Measurements from ENCODE around the gene GTF3C4. TPM values are rescaled to one million over a fixed set of nuclear protein-coding genes. Genes with fewer than 3 reads are reported as not detected.

Gene GTF3C4
- total and polyA plus RNA-seq, 10 of the 15 experiments (the other 5 are each of a cell fraction or from before 2014, with no cell fraction given), result 3.2 to 18.9 (median 8.2) TPM

DNA sequence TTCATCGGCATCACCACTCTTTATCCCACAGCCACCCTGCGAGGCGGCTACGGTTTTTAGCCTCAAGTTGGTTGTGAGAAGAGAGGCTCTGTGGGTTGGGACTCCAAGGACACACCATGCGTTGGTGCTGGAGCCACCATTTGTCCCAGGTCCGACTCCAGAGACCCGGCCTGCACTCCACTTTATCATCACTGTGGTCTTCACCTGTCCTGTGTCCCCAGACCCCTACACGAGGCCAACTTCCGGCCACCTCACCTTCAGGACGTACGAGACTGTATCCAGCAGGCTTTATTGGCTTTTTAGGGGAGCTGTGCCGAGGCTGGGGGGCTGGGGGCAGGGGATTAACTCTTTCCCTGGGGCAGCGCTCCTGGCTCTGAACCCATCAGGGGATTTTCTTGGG lies 55.0 kb downstream of the GTF3C4 start:
- H2AFZ ChIP-seq (ENCODE audit: control insufficient read depth, low read depth, low read length), result no peak overlapping the region
- H3K9ac ChIP-seq (ENCODE audit: control insufficient read depth, insufficient read depth, low read length), result no peak overlapping the region
- TF ChIP-seq JUNB (IDR thresholded peaks at IDR 0.05) (no peak), ASH2L (IDR thresholded peaks at IDR 0.05; ENCODE audit: borderline replicate concordance, low read depth) (no peak), RCOR1 (conservative IDR thresholded peaks at IDR 0.05; ENCODE audit: low read depth, low read length) (no peak), CBX5 (IDR thresholded peaks at IDR 0.05; ENCODE audit: low read depth) (no peak), RFX5 (IDR thresholded peaks at IDR 0.05; ENCODE audit: low read depth, low read length) (no peak), KLF5 (IDR thresholded peaks at IDR 0.05; ENCODE audit: partially characterized antibody) (no peak), NFYB (IDR thresholded peaks at IDR 0.05; ENCODE audit: insufficient read depth, low read depth, low read length) (no peak), EP300 (IDR thresholded peaks at IDR 0.05; ENCODE audit: borderline replicate concordance in 1 of 2, control insufficient read depth in 1 of 2, low read depth in 2 of 2, low read length in 2 of 2) (no peak), ESRRA (IDR thresholded peaks at IDR 0.05; ENCODE audit: low read length) (no peak), FOXK2 (IDR thresholded peaks at IDR 0.05) (no peak), MYC (IDR thresholded peaks at IDR 0.05; ENCODE audit: insufficient read depth, insufficient read length, insufficient replicate concordance, low read length, severe bottlenecking) (no peak), GATAD2B (conservative IDR thresholded peaks at IDR 0.05; ENCODE audit: low read depth) (no peak), PML (IDR thresholded peaks at IDR 0.05; ENCODE audit: low read length) (no peak), SREBF1 (IDR thresholded peaks at IDR 0.05; ENCODE audit: low read length) (no peak), CBX3 (IDR thresholded peaks at IDR 0.05; ENCODE audit: borderline replicate concordance, low read depth) (no peak), CHD1 (IDR thresholded peaks at IDR 0.05; ENCODE audit: low read depth, low read length) (no peak)
- TF ChIP-seq, protein P1, sequence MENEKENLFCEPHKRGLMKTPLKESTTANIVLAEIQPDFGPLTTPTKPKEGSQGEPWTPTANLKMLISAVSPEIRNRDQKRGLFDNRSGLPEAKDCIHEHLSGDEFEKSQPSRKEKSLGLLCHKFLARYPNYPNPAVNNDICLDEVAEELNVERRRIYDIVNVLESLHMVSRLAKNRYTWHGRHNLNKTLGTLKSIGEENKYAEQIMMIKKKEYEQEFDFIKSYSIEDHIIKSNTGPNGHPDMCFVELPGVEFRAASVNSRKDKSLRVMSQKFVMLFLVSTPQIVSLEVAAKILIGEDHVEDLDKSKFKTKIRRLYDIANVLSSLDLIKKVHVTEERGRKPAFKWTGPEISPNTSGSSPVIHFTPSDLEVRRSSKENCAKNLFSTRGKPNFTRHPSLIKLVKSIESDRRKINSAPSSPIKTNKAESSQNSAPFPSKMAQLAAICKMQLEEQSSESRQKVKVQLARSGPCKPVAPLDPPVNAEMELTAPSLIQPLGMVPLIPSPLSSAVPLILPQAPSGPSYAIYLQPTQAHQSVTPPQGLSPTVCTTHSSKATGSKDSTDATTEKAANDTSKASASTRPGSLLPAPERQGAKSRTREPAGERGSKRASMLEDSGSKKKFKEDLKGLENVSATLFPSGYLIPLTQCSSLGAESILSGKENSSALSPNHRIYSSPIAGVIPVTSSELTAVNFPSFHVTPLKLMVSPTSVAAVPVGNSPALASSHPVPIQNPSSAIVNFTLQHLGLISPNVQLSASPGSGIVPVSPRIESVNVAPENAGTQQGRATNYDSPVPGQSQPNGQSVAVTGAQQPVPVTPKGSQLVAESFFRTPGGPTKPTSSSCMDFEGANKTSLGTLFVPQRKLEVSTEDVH (IDR thresholded peaks at IDR 0.05; ENCODE audit: low read depth, partially characterized antibody), result no peak
- no peaks in the 10 kb centered on the region for H3K36me3 ChIP-seq (ENCODE audit: control insufficient read depth in 2 of 2, insufficient read depth in 2 of 2, low read length in 1 of 2)
- POLR2A ChIA-PET, result no interaction called here
- FAIRE-seq (no peak), ATAC-seq (no peak), DNase-seq (ENCODE audit: low read depth, low spot score) (no peak)
- SMC1A ChIA-PET (ENCODE audit: uncharacterized antibody, unreplicated experiment), result no interaction called here
- RAD21 ChIA-PET (ENCODE audit: unreplicated experiment), result no interaction called here
- H4K20me1 ChIP-seq (ENCODE audit: control insufficient read depth, insufficient read depth), result no peaks in the 10 kb centered on the region
- no peaks in the 10 kb centered on the region for H3K79me2 ChIP-seq (ENCODE audit: control insufficient read depth, insufficient read depth, low read length)
- intact Hi-C loops (cut with micrococcal nuclease; ENCODE audit: unreplicated experiment), result no loop called here
- CTCF ChIA-PET, result no interaction called here
- WGBS (ENCODE audit: insufficient coverage, insufficient replicate concordance, low lambda C conversion rate, missing lambda C conversion rate), result 39% methylated on average over 12 of the region's 13 CpGs
- H3K9me3 ChIP-seq (replicated peaks; ENCODE audit: control insufficient read depth, insufficient read depth, low read length), result no peaks in the 10 kb centered on the region
- in situ Hi-C loops (cut with MboI), result no loop called here
- no peak overlapping the region for H3K27ac ChIP-seq (ENCODE audit: control insufficient read depth, insufficient read depth)
- no TSS peak for BruUV-seq (replicated peaks)
- H3K4me1 ChIP-seq (ENCODE audit: control insufficient read depth, insufficient read depth, low read length), result no peaks in the 10 kb centered on the region
- H3K27me3 ChIP-seq (replicated peaks in 1 of 2; ENCODE audit: control insufficient read depth in 2 of 2, insufficient read depth in 2 of 2, low read length in 1 of 2), result peaks cover 0 to 4% of the 10 kb centered on the region in 2 experiments; a peak in 1 of 4 replicates
- H3K4me2 ChIP-seq (ENCODE audit: control insufficient read depth, insufficient read depth), result no peak overlapping the region
- H3K4me3 ChIP-seq, result no peak overlapping the region
